Measurements from ENCODE around the gene TMC1. TPM values are rescaled to one million over a fixed set of nuclear protein-coding genes. Genes with fewer than 3 reads are reported as not detected.

Gene TMC1
- total RNA-seq, 4 donors from 2014 or later, result under 0.01 to 0.95 (median 0.90) TPM; not detected in 1

DNA sequence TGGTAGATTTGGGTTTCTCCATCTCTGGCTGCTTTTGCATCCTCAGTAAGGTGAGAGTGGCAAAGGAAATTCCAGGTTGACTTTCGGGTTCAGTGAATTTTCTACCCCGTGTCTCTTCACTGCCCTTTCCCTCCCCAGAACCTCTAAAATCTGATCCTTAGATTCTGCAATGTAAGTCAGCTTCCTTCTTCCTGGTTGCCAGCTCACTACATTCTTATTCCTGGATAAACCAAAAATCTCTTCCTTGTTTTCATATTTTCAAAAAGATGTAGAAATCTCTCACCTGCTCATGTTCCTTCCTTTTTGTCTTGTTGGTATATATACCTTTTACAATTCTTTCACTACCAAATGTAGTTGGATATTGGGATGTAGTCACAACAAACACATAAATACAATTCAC, 145.8 kb downstream of the TMC1 start:
- H3K27ac ChIP-seq, result no peak overlapping the region
- H3K36me3 ChIP-seq, result no peaks in the 10 kb centered on the region
- no peak for DNase-seq
- H3K27me3 ChIP-seq, result no peaks in the 10 kb centered on the region
- H3K4me3 ChIP-seq, result no peak overlapping the region
- intact Hi-C loops (cut with DNase I; ENCODE audit: low total_unique reads), result no loop called here
- no peaks in the 10 kb centered on the region for H3K4me1 ChIP-seq
- TF ChIP-seq POLR2A (IDR thresholded peaks at IDR 0.05), result no peak
- no peak for TF ChIP-seq CTCF (IDR thresholded peaks at IDR 0.05)
- H3K9me3 ChIP-seq, result no peaks in the 10 kb centered on the region

DNA sequence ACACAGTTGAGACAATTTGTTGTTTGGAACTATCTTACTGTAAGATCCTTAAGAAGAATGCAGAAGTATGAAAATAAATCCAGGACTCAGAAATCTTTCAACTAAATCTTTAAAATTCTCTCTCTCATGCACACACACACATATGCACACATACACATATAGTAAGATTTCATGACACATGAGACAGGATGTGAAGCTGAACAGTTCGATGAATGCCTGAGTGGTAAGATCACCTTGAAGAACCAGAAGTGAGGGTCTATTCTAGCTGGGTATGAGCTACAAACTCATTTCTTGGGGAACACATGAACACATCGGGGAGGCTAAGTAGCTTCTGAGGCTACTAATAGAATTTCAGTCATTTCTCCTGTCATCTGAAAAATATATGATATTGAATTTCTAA, 153.6 kb downstream of the TMC1 start:
- intact Hi-C loops (cut with DNase I; ENCODE audit: low total_unique reads), result no loop called here
- Histone ChIP-seq H3K27me3 (no peaks in the 10 kb centered on the region), H3K36me3 (no peaks in the 10 kb centered on the region), H3K27ac (no peak overlapping the region), H3K4me3 (no peak overlapping the region), H3K4me1 (no peaks in the 10 kb centered on the region), H3K9me3 (no peaks in the 10 kb centered on the region)
- no peak for DNase-seq
- no peak for TF ChIP-seq CTCF (IDR thresholded peaks at IDR 0.05)
- no peak for TF ChIP-seq POLR2A (IDR thresholded peaks at IDR 0.05)

DNA sequence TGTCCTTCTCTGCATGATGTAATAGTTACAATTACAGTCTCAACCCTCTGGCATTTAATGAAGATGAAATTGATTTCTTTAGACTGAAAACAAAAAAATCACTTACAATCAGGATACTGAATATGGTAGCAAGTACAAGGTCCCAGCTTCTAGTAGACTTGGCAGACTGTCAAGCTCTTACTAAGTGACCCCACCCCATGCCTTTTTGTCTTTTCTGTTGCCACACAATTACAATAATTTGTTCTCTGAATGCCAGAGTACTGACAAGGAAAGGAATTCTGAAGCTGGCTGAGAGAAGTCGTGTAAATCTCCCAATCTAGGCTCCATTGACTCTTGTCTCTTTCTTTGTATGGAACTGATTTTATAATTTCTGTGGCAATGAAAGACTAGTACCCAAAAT, 154.2 kb downstream of the TMC1 start:
- H3K4me3 ChIP-seq, result no peak overlapping the region
- H3K27ac ChIP-seq, result no peak overlapping the region
- H3K36me3 ChIP-seq, result no peaks in the 10 kb centered on the region
- TF ChIP-seq CTCF (IDR thresholded peaks at IDR 0.05) (no peak), POLR2A (IDR thresholded peaks at IDR 0.05) (no peak)
- intact Hi-C loops (cut with DNase I; ENCODE audit: low total_unique reads), result no loop called here
- no peaks in the 10 kb centered on the region for H3K4me1 ChIP-seq
- no peaks in the 10 kb centered on the region for H3K27me3 ChIP-seq
- no peak for DNase-seq
- no peaks in the 10 kb centered on the region for H3K9me3 ChIP-seq

- H3K27me3 ChIP-seq, result no peaks in the 10 kb centered on the region
- intact Hi-C loops (cut with DNase I; ENCODE audit: low total_unique reads), result no loop called here
- H3K9me3 ChIP-seq, result no peaks in the 10 kb centered on the region
- no peaks in the 10 kb centered on the region for H3K4me1 ChIP-seq
- no peaks in the 10 kb centered on the region for H3K36me3 ChIP-seq
- H3K4me3 ChIP-seq, result no peak overlapping the region
- DNase-seq, result no peak
- no peak overlapping the region for H3K27ac ChIP-seq
- TF ChIP-seq POLR2A (IDR thresholded peaks at IDR 0.05) (no peak), CTCF (IDR thresholded peaks at IDR 0.05) (no peak)
Observed at GRCh38 chr9:72680593-72681282, 159.3 kb downstream of the TMC1 start.

DNA sequence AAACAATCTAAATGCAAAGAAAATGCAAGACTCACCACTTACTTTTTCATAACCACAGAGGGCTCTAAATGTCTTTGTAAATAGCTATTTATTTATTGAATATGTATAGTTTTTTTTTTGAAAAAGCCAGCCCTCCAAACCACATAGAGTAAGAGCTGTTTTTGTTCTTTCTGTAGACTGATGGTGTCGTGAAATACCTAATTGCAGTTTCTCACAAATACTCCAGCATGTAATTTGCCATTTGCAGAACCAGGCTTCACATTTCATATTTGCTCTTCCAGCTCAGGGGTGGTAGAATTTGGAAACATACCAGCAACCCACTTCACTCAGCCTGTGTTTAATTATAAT, 159.8 kb downstream of the TMC1 start:
- no peaks in the 10 kb centered on the region for H3K27me3 ChIP-seq
- no peak overlapping the region for H3K27ac ChIP-seq
- no peak overlapping the region for H3K4me3 ChIP-seq
- H3K4me1 ChIP-seq, result no peaks in the 10 kb centered on the region
- DNase-seq, result no peak
- no peaks in the 10 kb centered on the region for H3K9me3 ChIP-seq
- TF ChIP-seq POLR2A (IDR thresholded peaks at IDR 0.05) (no peak), CTCF (IDR thresholded peaks at IDR 0.05) (no peak)
- intact Hi-C loops (cut with DNase I; ENCODE audit: low total_unique reads), result no loop called here
- no peaks in the 10 kb centered on the region for H3K36me3 ChIP-seq
